ENCODE results near the gene TPBGL. TPM values are rescaled to one million over a fixed set of nuclear protein-coding genes. Genes with fewer than 3 reads are reported as not detected.

The TPBGL gene
- total RNA-seq, 4 donors from 2014 or later = 0.09 TPM; not detected in 3

DNA sequence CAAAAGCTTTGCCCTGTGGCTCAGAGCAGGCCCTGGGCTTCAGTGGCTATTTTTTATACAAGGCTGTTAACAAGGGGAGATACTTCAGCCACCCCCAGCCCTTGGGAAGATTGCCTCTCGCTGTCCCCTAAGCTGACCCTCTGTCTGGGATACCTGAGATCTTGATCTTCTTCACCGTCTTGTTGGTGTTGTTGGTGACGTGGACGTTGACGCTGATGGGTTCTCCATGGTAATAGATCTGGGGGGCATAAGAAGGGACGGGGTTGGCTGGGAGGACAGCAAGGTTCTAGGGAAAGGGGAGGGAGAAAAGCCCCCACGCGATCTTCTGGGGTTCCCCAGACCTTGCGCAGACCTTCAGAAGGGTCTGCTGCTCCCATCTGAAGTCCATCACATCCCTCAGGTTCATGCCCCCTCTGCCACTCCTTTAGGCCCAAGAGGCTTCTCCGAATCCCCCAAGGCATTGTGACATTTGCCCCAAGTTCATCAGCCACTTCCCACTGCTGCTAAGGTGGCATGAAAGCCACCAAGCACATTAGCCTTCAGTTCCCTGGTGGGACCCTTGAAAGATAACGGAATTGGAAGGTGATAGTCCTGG, 36.7 kb downstream of the TPBGL start:
- 91 to 95% methylated on average over 5 to 11 of the region's 11 CpGs for WGBS, 2 donors
- peaks cover 0 to 32% (median 11%) of the 10 kb centered on the region in 3 donors for H3K4me1 ChIP-seq
- TF ChIP-seq POLR2A (IDR thresholded peaks at IDR 0.05) = no peak
- TF ChIP-seq, protein P1, sequence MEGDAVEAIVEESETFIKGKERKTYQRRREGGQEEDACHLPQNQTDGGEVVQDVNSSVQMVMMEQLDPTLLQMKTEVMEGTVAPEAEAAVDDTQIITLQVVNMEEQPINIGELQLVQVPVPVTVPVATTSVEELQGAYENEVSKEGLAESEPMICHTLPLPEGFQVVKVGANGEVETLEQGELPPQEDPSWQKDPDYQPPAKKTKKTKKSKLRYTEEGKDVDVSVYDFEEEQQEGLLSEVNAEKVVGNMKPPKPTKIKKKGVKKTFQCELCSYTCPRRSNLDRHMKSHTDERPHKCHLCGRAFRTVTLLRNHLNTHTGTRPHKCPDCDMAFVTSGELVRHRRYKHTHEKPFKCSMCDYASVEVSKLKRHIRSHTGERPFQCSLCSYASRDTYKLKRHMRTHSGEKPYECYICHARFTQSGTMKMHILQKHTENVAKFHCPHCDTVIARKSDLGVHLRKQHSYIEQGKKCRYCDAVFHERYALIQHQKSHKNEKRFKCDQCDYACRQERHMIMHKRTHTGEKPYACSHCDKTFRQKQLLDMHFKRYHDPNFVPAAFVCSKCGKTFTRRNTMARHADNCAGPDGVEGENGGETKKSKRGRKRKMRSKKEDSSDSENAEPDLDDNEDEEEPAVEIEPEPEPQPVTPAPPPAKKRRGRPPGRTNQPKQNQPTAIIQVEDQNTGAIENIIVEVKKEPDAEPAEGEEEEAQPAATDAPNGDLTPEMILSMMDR (IDR thresholded peaks at IDR 0.05) = no peak
- peak overlapping the region in 1 of 4 donors; percentile 16 for H3K27ac ChIP-seq
- DNase-seq = no peak
- no peaks in the 10 kb centered on the region for H3K9me3 ChIP-seq
- no peaks in the 10 kb centered on the region for H3K27me3 ChIP-seq
- intact Hi-C loops (cut with DNase I) = loop anchor here (10.0 kb wide), 1 partner anchor 257 kb away; no protein-coding TSS in a partner anchor
- peaks cover 3 to 71% (median 7%) of the 10 kb centered on the region in 3 donors for H3K36me3 ChIP-seq
- H3K4me3 ChIP-seq = no peak overlapping the region

DNA sequence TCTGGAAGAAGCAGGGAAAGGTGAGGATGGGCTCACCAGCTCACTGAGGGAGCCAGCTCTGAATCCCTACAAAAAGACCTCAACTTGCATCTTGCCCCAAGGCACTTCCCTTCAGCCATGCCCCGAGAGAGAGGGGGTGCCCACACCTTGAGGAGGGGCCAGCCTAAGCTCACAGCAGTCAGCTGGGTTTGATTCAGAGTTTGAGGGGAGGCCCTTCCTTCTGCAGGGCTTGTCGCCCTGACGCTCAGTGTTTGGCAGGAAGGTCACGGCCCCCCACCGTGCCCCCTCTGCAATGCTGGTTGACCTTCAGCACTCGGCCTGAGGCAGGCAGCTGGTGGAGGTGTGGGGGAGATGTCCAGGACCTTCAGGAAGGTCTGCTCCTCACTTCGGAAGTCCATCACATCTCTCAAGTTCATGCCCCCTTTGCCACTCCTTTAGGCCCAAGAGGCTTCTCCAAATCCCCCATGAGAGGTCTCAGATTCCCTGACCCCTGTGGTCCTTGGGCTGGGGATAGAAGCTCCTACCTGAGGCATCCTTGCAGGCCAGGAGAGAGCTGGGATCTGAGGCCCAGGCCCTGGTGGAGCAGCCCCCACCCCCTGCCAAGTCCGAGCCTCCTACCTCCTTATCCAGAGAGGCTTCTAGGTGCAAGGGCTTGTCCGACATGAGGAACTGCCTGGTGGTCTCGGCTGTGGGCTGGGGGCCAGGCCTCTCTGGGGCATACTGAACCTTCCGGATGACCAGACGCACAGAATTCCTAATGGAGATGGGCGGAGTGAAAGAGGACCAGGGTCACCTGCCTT, 37.6 kb downstream of the TPBGL start:
- no peaks in the 10 kb centered on the region for H3K27me3 ChIP-seq
- 73% methylated on average over 3 of the region's 13 CpGs; no CpG with 5 or more reads in 1 of the 2 donors for WGBS, 2 donors
- peaks cover 3 to 71% (median 7%) of the 10 kb centered on the region in 3 donors for H3K36me3 ChIP-seq
- TF ChIP-seq, protein P1 (IDR thresholded peaks at IDR 0.05) = no peak
- TF ChIP-seq POLR2A (IDR thresholded peaks at IDR 0.05) = no peak
- peaks cover 0 to 32% (median 11%) of the 10 kb centered on the region in 3 donors for H3K4me1 ChIP-seq
- no peak for DNase-seq
- H3K27ac ChIP-seq = no peak overlapping the region
- no peak overlapping the region for H3K4me3 ChIP-seq
- H3K9me3 ChIP-seq = no peaks in the 10 kb centered on the region
- intact Hi-C loops (cut with DNase I) = loop anchor here (10.0 kb wide), 1 partner anchor 257 kb away; no protein-coding TSS in a partner anchor

DNA sequence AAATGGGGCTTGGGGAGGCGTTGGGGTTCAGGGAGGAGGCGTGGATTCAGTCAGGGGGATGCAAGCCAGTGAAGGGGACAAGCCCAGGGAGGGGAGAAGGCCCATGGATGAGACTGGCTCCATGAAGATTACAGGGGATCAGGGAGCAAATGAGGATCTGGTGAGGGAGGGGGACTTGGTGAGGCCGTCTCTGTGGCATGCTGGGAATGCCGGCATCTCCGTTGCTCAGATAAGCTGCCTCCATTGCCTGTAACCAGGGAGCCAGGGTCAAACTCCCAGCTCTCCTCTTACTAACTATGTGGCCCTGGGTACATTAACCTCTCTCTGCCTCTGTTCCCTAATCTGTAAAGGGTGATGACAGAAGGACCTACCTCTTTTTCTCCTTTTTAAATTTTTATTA, 38.7 kb downstream of the TPBGL start:
- Histone ChIP-seq H3K9me3 (no peaks in the 10 kb centered on the region), H3K4me3 (no peak overlapping the region), H3K36me3 (peaks cover 3 to 71% (median 7%) of the 10 kb centered on the region in 3 donors), H3K4me1 (peaks cover 0 to 32% (median 11%) of the 10 kb centered on the region in 3 donors), H3K27ac (peak overlapping the region in 1 of 4 donors; percentile 53), H3K27me3 (no peaks in the 10 kb centered on the region)
- no peak for DNase-seq
- intact Hi-C loops (cut with DNase I) = loop anchor here (10.0 kb wide), 1 partner anchor 256 kb away; no protein-coding TSS in a partner anchor
- no peak for TF ChIP-seq POLR2A (IDR thresholded peaks at IDR 0.05)
- TF ChIP-seq, protein P1 (IDR thresholded peaks at IDR 0.05) = no peak
- WGBS, 2 donors = 83% methylated on average over 5 of the region's 5 CpGs

DNA sequence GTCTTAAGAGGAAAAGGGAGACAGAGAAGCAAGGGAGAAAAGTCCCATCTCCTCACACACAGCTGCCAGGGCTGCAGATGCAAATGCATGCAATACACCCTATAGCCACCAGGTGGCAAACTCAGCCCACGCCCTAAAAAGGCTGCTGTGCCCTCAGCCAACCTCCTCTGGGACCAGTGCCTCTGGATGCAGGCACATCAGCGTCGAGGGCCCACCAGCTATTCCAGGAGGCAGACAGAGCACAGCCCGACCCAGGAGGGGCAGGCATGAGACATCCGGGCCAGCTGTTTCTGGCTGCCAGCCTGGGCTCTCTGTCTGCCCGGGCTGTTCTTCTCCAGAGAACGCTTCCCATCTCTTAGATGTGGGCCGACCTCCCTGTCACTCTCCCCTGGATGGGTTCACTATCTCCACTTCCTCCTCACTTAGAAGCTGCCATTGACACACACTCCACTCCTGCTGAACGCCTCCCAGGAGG, 39.7 kb downstream of the TPBGL start:
- Histone ChIP-seq H3K9me3 (no peaks in the 10 kb centered on the region), H3K27ac (peak overlapping the region in 2 of 4 donors; percentile 53 to 68), H3K4me3 (no peak overlapping the region), H3K27me3 (no peaks in the 10 kb centered on the region), H3K36me3 (peaks cover 3 to 78% (median 7%) of the 10 kb centered on the region in 3 donors), H3K4me1 (peaks cover 0 to 31% (median 11%) of the 10 kb centered on the region in 3 donors)
- no peak for DNase-seq
- 0 to 20% methylated on average over 1 to 3 of the region's 9 CpGs for WGBS, 2 donors
- intact Hi-C loops (cut with DNase I) = loop anchor here (5.0 kb wide), 1 partner anchor 102 kb away; no protein-coding TSS in a partner anchor
- TF ChIP-seq, protein P1 (IDR thresholded peaks at IDR 0.05) = peak; percentile 94 to 99 (median 98)
- TF ChIP-seq POLR2A (IDR thresholded peaks at IDR 0.05) = no peak
